Measurements from ENCODE around the gene RANBP3L. TPM values are rescaled to one million over a fixed set of nuclear protein-coding genes. Genes with fewer than 3 reads are reported as not detected.
A peak's percentile ranks its signal among the peaks of the same experiment; 100 is the strongest.

Gene RANBP3L
- total and polyA plus RNA-seq, 11 donors = 0.14 to 2.2 (median 0.38) TPM

GRCh38 chr5:36252722-36253365 lies 48.9 kb downstream of the RANBP3L start:
- intact Hi-C loops (cut with DNase I) = no loop called here
- WGBS, 4 donors = 67 to 81% (median 71%) methylated on average over 3 of the region's 3 CpGs

GRCh38 chr5:36251218-36251617 lies 50.5 kb downstream of the RANBP3L start:
- no peak for ATAC-seq
- no peak overlapping the region for H3K4me3 ChIP-seq
- 89 to 91% (median 90%) methylated on average over 3 of the region's 3 CpGs for WGBS, 4 donors
- peaks cover 0 to 7% (median 0%) of the 10 kb centered on the region in 12 donors for H3K4me1 ChIP-seq
- H3K27ac ChIP-seq = no peak overlapping the region
- no peaks in the 10 kb centered on the region for H3K9me3 ChIP-seq
- no peak for DNase-seq
- TF ChIP-seq POLR2A (IDR thresholded peaks at IDR 0.05) = no peak
- TF ChIP-seq CTCF (IDR thresholded peaks at IDR 0.05) = no peak
- no peaks in the 10 kb centered on the region for H3K36me3 ChIP-seq
- intact Hi-C loops (cut with DNase I) = no loop called here
- no peaks in the 10 kb centered on the region for H3K27me3 ChIP-seq

More at GRCh38 chr5:36252722-36253365, 48.9 kb downstream of the RANBP3L start:
- H3K9me3 ChIP-seq = no peaks in the 10 kb centered on the region
- no peaks in the 10 kb centered on the region for H3K27me3 ChIP-seq
- H3K4me1 ChIP-seq = peaks cover 0 to 7% (median 0%) of the 10 kb centered on the region in 12 donors
- DNase-seq = no peak
- peak in 2 of 4 donors; percentile 68 to 76 for ATAC-seq
- TF ChIP-seq CTCF (IDR thresholded peaks at IDR 0.05) (no peak), POLR2A (IDR thresholded peaks at IDR 0.05) (no peak)
- H3K27ac ChIP-seq = peak overlapping the region in 3 of 12 donors; percentile 12 to 38 (median 14)
- no peak overlapping the region for H3K4me3 ChIP-seq
- no peaks in the 10 kb centered on the region for H3K36me3 ChIP-seq

- Histone ChIP-seq H3K4me1 (peaks cover 0 to 7% (median 0%) of the 10 kb centered on the region in 12 donors), H3K36me3 (no peaks in the 10 kb centered on the region), H3K4me3 (no peak overlapping the region), H3K9me3 (no peaks in the 10 kb centered on the region), H3K27me3 (no peaks in the 10 kb centered on the region), H3K27ac (no peak overlapping the region)
- intact Hi-C loops (cut with DNase I) = no loop called here
- ATAC-seq = no peak
- WGBS, 4 donors = 88 to 94% (median 91%) methylated on average over 4 of the region's 4 CpGs
- DNase-seq = no peak
- no peak for TF ChIP-seq CTCF (IDR thresholded peaks at IDR 0.05)
- TF ChIP-seq POLR2A (IDR thresholded peaks at IDR 0.05) = no peak
Observed at GRCh38 chr5:36250427-36250826, 51.3 kb downstream of the RANBP3L start.

GRCh38 chr5:36246036-36246800 lies 55.5 kb downstream of the RANBP3L start:
- Histone ChIP-seq H3K4me1 (peaks cover 0 to 10% (median 5%) of the 10 kb centered on the region in 12 donors), H3K4me3 (no peak overlapping the region), H3K27me3 (no peaks in the 10 kb centered on the region), H3K9me3 (no peaks in the 10 kb centered on the region), H3K36me3 (no peaks in the 10 kb centered on the region), H3K27ac (no peak overlapping the region)
- no peak for TF ChIP-seq CTCF (IDR thresholded peaks at IDR 0.05)
- no peak for TF ChIP-seq POLR2A (IDR thresholded peaks at IDR 0.05)
- DNase-seq (no peak), ATAC-seq (no peak)
- intact Hi-C loops (cut with DNase I) = loop anchor here in 4 of 10 donors (10.0 kb wide), 2 partner anchors 59 to 629 kb away; partner anchors contain the start of genes RANBP3L (in 3 of the 4) and NIPBL (in 2 of the 4)
- 92 to 95% (median 93%) methylated on average over 10 of the region's 10 CpGs for WGBS, 4 donors
